Measurements from ENCODE around the gene FBLIM1.

- TF ChIP-seq POLR2AphosphoS5 (IDR thresholded peaks at IDR 0.05; ENCODE audit: low read depth, low read length) (no peak), POLR2A (IDR thresholded peaks at IDR 0.05; ENCODE audit: low read depth, low read length) (no peak), TAF1 (IDR thresholded peaks at IDR 0.05; ENCODE audit: low read depth, low read length) (no peak), PAX5 (IDR thresholded peaks at IDR 0.05; ENCODE audit: insufficient read depth, low read length, severe bottlenecking) (no peak), SPI1 (IDR thresholded peaks at IDR 0.05; ENCODE audit: low read depth, low read length) (no peak)
Observed at GRCh38 chr1:15724949-15725880, 33.4 kb upstream of the FBLIM1 start.
